ENCODE measurements around the gene NALCN.

NALCN gene

DNA sequence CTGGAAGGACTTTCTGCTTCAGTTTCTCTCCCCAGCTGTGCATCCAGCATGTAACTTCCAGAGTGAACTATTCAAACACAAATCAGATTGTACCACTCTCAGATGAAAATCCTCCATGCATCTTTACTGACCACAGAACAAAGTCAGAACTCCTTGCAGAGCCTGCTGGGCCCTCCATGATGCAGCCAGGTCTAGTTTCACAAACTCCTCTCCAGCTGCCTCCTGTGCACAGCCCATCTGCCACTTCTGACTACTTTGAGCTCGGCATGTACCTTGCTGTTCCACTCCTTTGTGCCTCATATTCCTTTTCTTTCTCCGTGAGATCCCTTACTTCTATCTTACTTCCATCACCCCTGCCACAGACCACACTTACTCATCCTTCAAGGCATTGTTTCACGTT lies 31.4 kb downstream of the NALCN start:
- no peak overlapping the region for H2AK5ac ChIP-seq (ENCODE audit: low read length)
- no peaks in the 10 kb centered on the region for H3K79me1 ChIP-seq (ENCODE audit: low read length)
- H3K4me2 ChIP-seq (ENCODE audit: low read length), result no peak overlapping the region
- no peak overlapping the region for H2BK15ac ChIP-seq (replicated peaks; ENCODE audit: low read depth)
- H3K4me3 ChIP-seq (ENCODE audit: low read length), result no peak overlapping the region
- H3K79me2 ChIP-seq (ENCODE audit: control insufficient read depth, insufficient read depth, low read length), result no peaks in the 10 kb centered on the region
- no peaks in the 10 kb centered on the region for H3K27me3 ChIP-seq (ENCODE audit: insufficient read depth, low read length, poor library complexity)
- no peak overlapping the region for H4K8ac ChIP-seq (ENCODE audit: low read depth, low read length)
- no peak overlapping the region for H3K56ac ChIP-seq (ENCODE audit: low read length)
- H3K27ac ChIP-seq (ENCODE audit: low read depth, low read length), result no peak overlapping the region
- H2BK120ac ChIP-seq (ENCODE audit: low read depth, low read length), result no peak overlapping the region
- H3K9ac ChIP-seq (ENCODE audit: low read length), result no peak overlapping the region
- no peak overlapping the region for H3K23ac ChIP-seq (ENCODE audit: low read length)
- H3K18ac ChIP-seq (ENCODE audit: low read length), result no peak overlapping the region
- no peak overlapping the region for H2BK5ac ChIP-seq (ENCODE audit: low read length)
- no CpG with 5 or more reads among the region's 3 CpGs for WGBS (ENCODE audit: extremely low coverage, insufficient coverage, low lambda C conversion rate)
- no peak for DNase-seq
- no peak overlapping the region for H3K4ac ChIP-seq (ENCODE audit: low read depth, low read length)
- H3K36me3 ChIP-seq (ENCODE audit: control insufficient read depth, insufficient read depth, low read length), result no peaks in the 10 kb centered on the region
- no peaks in the 10 kb centered on the region for H3K4me1 ChIP-seq (ENCODE audit: control insufficient read depth, low read depth, low read length)
- H4K5ac ChIP-seq (ENCODE audit: low read length), result no peak overlapping the region

GRCh38 chr13:101383595-101383994 lies 32.7 kb downstream of the NALCN start:
- Histone ChIP-seq H3K79me2 (ENCODE audit: control insufficient read depth, insufficient read depth, low read length) (no peaks in the 10 kb centered on the region), H3K9ac (ENCODE audit: low read length) (no peak overlapping the region), H3K56ac (ENCODE audit: low read length) (no peak overlapping the region), H4K8ac (ENCODE audit: low read depth, low read length) (no peak overlapping the region), H2BK120ac (ENCODE audit: low read depth, low read length) (no peak overlapping the region), H3K36me3 (ENCODE audit: control insufficient read depth, insufficient read depth, low read length) (no peaks in the 10 kb centered on the region), H3K4me2 (ENCODE audit: low read length) (no peak overlapping the region), H3K27me3 (ENCODE audit: insufficient read depth, low read length, poor library complexity) (no peaks in the 10 kb centered on the region), H2AK5ac (ENCODE audit: low read length) (no peak overlapping the region), H3K27ac (ENCODE audit: low read depth, low read length) (no peak overlapping the region), H3K4me1 (ENCODE audit: control insufficient read depth, low read depth, low read length) (no peaks in the 10 kb centered on the region), H3K79me1 (ENCODE audit: low read length) (no peaks in the 10 kb centered on the region), H2BK15ac (replicated peaks; ENCODE audit: low read depth) (no peak overlapping the region), H3K4me3 (ENCODE audit: low read length) (no peak overlapping the region), H2BK5ac (ENCODE audit: low read length) (no peak overlapping the region), H3K4ac (ENCODE audit: low read depth, low read length) (no peak overlapping the region), H4K5ac (ENCODE audit: low read length) (no peak overlapping the region), H3K18ac (ENCODE audit: low read length) (no peak overlapping the region), H3K23ac (ENCODE audit: low read length) (no peak overlapping the region)
- DNase-seq, result no peak
- no CpG with 5 or more reads among the region's 2 CpGs for WGBS (ENCODE audit: extremely low coverage, insufficient coverage, low lambda C conversion rate)

DNA sequence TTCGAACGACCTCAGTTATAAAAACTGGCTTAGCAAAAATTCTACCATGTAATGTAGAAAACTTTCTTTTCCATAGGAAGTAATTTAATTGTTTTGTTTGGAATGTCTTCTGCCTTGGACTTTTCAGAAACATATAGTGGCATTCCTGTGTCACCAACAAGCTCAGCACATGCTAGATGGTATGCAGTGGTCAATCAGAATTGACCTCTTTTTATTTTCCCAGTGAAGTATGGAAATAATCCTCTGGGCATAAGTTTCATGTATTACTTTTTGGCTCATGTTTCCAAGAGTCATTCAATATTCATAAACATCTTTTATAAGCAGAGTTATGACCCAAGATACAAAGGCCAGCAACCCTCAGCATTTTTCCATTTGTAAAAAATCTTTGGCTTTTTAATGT lies 33.6 kb downstream of the NALCN start:
- Histone ChIP-seq H3K4me2 (ENCODE audit: low read length) (no peak overlapping the region), H3K79me1 (ENCODE audit: low read length) (no peaks in the 10 kb centered on the region), H3K36me3 (ENCODE audit: control insufficient read depth, insufficient read depth, low read length) (no peaks in the 10 kb centered on the region), H3K79me2 (ENCODE audit: control insufficient read depth, insufficient read depth, low read length) (no peaks in the 10 kb centered on the region), H3K23ac (ENCODE audit: low read length) (no peak overlapping the region), H2BK120ac (ENCODE audit: low read depth, low read length) (no peak overlapping the region), H3K56ac (ENCODE audit: low read length) (no peak overlapping the region), H2AK5ac (ENCODE audit: low read length) (no peak overlapping the region), H3K18ac (ENCODE audit: low read length) (no peak overlapping the region), H2BK5ac (ENCODE audit: low read length) (no peak overlapping the region), H4K5ac (ENCODE audit: low read length) (no peak overlapping the region), H3K4me1 (ENCODE audit: control insufficient read depth, low read depth, low read length) (no peaks in the 10 kb centered on the region), H3K27me3 (ENCODE audit: insufficient read depth, low read length, poor library complexity) (no peaks in the 10 kb centered on the region), H2BK15ac (replicated peaks; ENCODE audit: low read depth) (no peak overlapping the region), H3K4me3 (ENCODE audit: low read length) (no peak overlapping the region), H3K9ac (ENCODE audit: low read length) (no peak overlapping the region), H3K27ac (ENCODE audit: low read depth, low read length) (no peak overlapping the region), H4K8ac (ENCODE audit: low read depth, low read length) (no peak overlapping the region), H3K4ac (ENCODE audit: low read depth, low read length) (no peak overlapping the region)
- no peak for DNase-seq
- no CpG with 5 or more reads among the region's 2 CpGs for WGBS (ENCODE audit: extremely low coverage, insufficient coverage, low lambda C conversion rate)

DNA sequence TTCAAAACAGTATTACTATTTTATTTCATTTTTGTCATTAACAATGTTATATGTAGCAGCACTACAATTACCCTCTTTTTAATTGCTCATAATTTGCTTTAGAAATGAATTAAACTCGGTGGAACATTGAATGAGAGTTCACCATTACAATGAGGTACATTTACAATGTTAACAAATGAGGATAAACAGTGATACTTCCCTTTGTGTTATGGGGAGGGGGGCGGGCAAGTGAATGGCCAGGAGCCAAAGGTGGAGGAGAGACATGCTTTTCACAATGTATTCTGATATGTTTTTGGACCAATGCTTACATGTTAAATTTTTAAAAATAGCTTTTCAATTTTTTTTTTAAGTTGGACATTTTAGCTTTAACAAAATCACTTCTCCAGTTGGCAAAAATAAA lies 34.2 kb downstream of the NALCN start:
- Histone ChIP-seq H2BK15ac (replicated peaks; ENCODE audit: low read depth) (no peak overlapping the region), H2AK5ac (ENCODE audit: low read length) (no peak overlapping the region), H3K4me1 (ENCODE audit: control insufficient read depth, low read depth, low read length) (no peaks in the 10 kb centered on the region), H3K56ac (ENCODE audit: low read length) (no peak overlapping the region), H3K79me2 (ENCODE audit: control insufficient read depth, insufficient read depth, low read length) (no peaks in the 10 kb centered on the region), H3K18ac (ENCODE audit: low read length) (no peak overlapping the region), H3K23ac (ENCODE audit: low read length) (no peak overlapping the region), H3K4ac (ENCODE audit: low read depth, low read length) (no peak overlapping the region), H3K36me3 (ENCODE audit: control insufficient read depth, insufficient read depth, low read length) (no peaks in the 10 kb centered on the region), H3K4me2 (ENCODE audit: low read length) (no peak overlapping the region), H3K4me3 (ENCODE audit: low read length) (no peak overlapping the region), H4K8ac (ENCODE audit: low read depth, low read length) (no peak overlapping the region), H3K27me3 (ENCODE audit: insufficient read depth, low read length, poor library complexity) (no peaks in the 10 kb centered on the region), H2BK120ac (ENCODE audit: low read depth, low read length) (no peak overlapping the region), H3K27ac (ENCODE audit: low read depth, low read length) (no peak overlapping the region), H4K5ac (ENCODE audit: low read length) (no peak overlapping the region), H3K9ac (ENCODE audit: low read length) (no peak overlapping the region), H3K79me1 (ENCODE audit: low read length) (no peaks in the 10 kb centered on the region), H2BK5ac (ENCODE audit: low read length) (no peak overlapping the region)
- no CpG with 5 or more reads among the region's 2 CpGs for WGBS (ENCODE audit: extremely low coverage, insufficient coverage, low lambda C conversion rate)
- no peak for DNase-seq

GRCh38 chr13:101360525-101360924 lies 55.8 kb downstream of the NALCN start:
- no peak overlapping the region for H3K18ac ChIP-seq (ENCODE audit: low read length)
- WGBS (ENCODE audit: extremely low coverage, insufficient coverage, low lambda C conversion rate), result no CpG with 5 or more reads among the region's 3 CpGs

GRCh38 chr13:101354895-101355294 lies 61.4 kb downstream of the NALCN start:
- H3K27ac ChIP-seq (ENCODE audit: low read depth, low read length), result no peak overlapping the region
- no peak for DNase-seq
- H3K23ac ChIP-seq (ENCODE audit: low read length), result no peak overlapping the region
- no peaks in the 10 kb centered on the region for H3K27me3 ChIP-seq (ENCODE audit: insufficient read depth, low read length, poor library complexity)
- no peak overlapping the region for H3K9ac ChIP-seq (ENCODE audit: low read length)
- H3K4me3 ChIP-seq (ENCODE audit: low read length), result no peak overlapping the region
- H4K8ac ChIP-seq (ENCODE audit: low read depth, low read length), result no peak overlapping the region
- no peak overlapping the region for H3K4ac ChIP-seq (ENCODE audit: low read depth, low read length)
- no peak overlapping the region for H3K4me2 ChIP-seq (ENCODE audit: low read length)
- H4K5ac ChIP-seq (ENCODE audit: low read length), result no peak overlapping the region
- H3K79me2 ChIP-seq (ENCODE audit: control insufficient read depth, insufficient read depth, low read length), result no peaks in the 10 kb centered on the region
- H2BK120ac ChIP-seq (ENCODE audit: low read depth, low read length), result no peak overlapping the region
- no peak overlapping the region for H3K18ac ChIP-seq (ENCODE audit: low read length)
- H2BK15ac ChIP-seq (replicated peaks; ENCODE audit: low read depth), result no peak overlapping the region
- no CpG with 5 or more reads among the region's 5 CpGs for WGBS (ENCODE audit: extremely low coverage, insufficient coverage, low lambda C conversion rate)
- no peak overlapping the region for H2BK5ac ChIP-seq (ENCODE audit: low read length)
- H3K56ac ChIP-seq (ENCODE audit: low read length), result no peak overlapping the region
- no peaks in the 10 kb centered on the region for H3K79me1 ChIP-seq (ENCODE audit: low read length)
- no peaks in the 10 kb centered on the region for H3K4me1 ChIP-seq (ENCODE audit: control insufficient read depth, low read depth, low read length)
- no peak overlapping the region for H2AK5ac ChIP-seq (ENCODE audit: low read length)
- H3K36me3 ChIP-seq (ENCODE audit: control insufficient read depth, insufficient read depth, low read length), result no peaks in the 10 kb centered on the region

More at GRCh38 chr13:101360525-101360924, 55.8 kb downstream of the NALCN start:
- no peak overlapping the region for H3K9ac ChIP-seq (ENCODE audit: low read length)
- H3K27me3 ChIP-seq (ENCODE audit: insufficient read depth, low read length, poor library complexity), result no peaks in the 10 kb centered on the region
- H2BK120ac ChIP-seq (ENCODE audit: low read depth, low read length), result no peak overlapping the region
- H3K56ac ChIP-seq (ENCODE audit: low read length), result no peak overlapping the region
- no peak overlapping the region for H3K4ac ChIP-seq (ENCODE audit: low read depth, low read length)
- no peak overlapping the region for H3K4me3 ChIP-seq (ENCODE audit: low read length)
- H2BK15ac ChIP-seq (replicated peaks; ENCODE audit: low read depth), result no peak overlapping the region
- no peak overlapping the region for H4K5ac ChIP-seq (ENCODE audit: low read length)
- no peak for DNase-seq
- H3K4me2 ChIP-seq (ENCODE audit: low read length), result no peak overlapping the region
- no peak overlapping the region for H2AK5ac ChIP-seq (ENCODE audit: low read length)
- no peaks in the 10 kb centered on the region for H3K79me2 ChIP-seq (ENCODE audit: control insufficient read depth, insufficient read depth, low read length)
- no peak overlapping the region for H2BK5ac ChIP-seq (ENCODE audit: low read length)
- H3K36me3 ChIP-seq (ENCODE audit: control insufficient read depth, insufficient read depth, low read length), result no peaks in the 10 kb centered on the region
- no peaks in the 10 kb centered on the region for H3K79me1 ChIP-seq (ENCODE audit: low read length)
- H3K4me1 ChIP-seq (ENCODE audit: control insufficient read depth, low read depth, low read length), result no peaks in the 10 kb centered on the region
- H4K8ac ChIP-seq (ENCODE audit: low read depth, low read length), result no peak overlapping the region
- H3K27ac ChIP-seq (ENCODE audit: low read depth, low read length), result no peak overlapping the region
- no peak overlapping the region for H3K23ac ChIP-seq (ENCODE audit: low read length)
